NT2/D1 (cell line): ENCODE data around the gene UGT2B28.
"Not testable (repeated sequence)": the region's sequence is repeated elsewhere in the genome, so short reads cannot be mapped to it uniquely, and the experiment has no call there.

ENCODE experiments used
- DNase-seq: peaks from one replicate; pipeline ENCODE4 v3.0.0-alpha.2; 2011; ENCODE audit warnings: low read depth, low spot score
- H3K27me3 ChIP-seq: 2 replicates; pipeline ENCODE4 v1.6.0; 2011; ENCODE audit warnings: mild to moderate bottlenecking; ENCODE audit not compliant: insufficient read length, insufficient read depth
- H3K36me3 ChIP-seq: 2 replicates; pipeline ENCODE4 v1.6.1; 2011; ENCODE audit warnings: mild to moderate bottlenecking, low read length, mixed read lengths; ENCODE audit not compliant: insufficient read depth, insufficient read length
- H3K4me1 ChIP-seq: 2 replicates; pipeline ENCODE4 v1.5.1; 2011; ENCODE audit not compliant: insufficient read depth, insufficient read length
- H3K4me3 ChIP-seq: 2 replicates; pipeline ENCODE4 v1.5.1; 2011; ENCODE audit warnings: low read depth; ENCODE audit not compliant: insufficient read length
- H3K9ac ChIP-seq: 2 replicates; pipeline ENCODE4 v1.6.0; 2011; ENCODE audit warnings: low read depth; ENCODE audit not compliant: insufficient read length
- H3K9me3 ChIP-seq: 2 replicates; pipeline ENCODE4 v1.5.1; 2011; ENCODE audit warnings: mild to moderate bottlenecking, low read length; ENCODE audit not compliant: insufficient read depth
- SUZ12 ChIP-seq: IDR thresholded peaks from 2 replicates; pipeline ENCODE4 v1.6.1; 2011; ENCODE audit not compliant: insufficient read length, insufficient read depth; ENCODE audit errors: extremely low read depth
- YY1 ChIP-seq: IDR thresholded peaks from 2 replicates; pipeline ENCODE4 v1.6.1; 2011; ENCODE audit not compliant: insufficient read length, insufficient read depth
- ZNF274 ChIP-seq: IDR thresholded peaks from 2 replicates; pipeline ENCODE4 v1.6.1; 2011; ENCODE audit warnings: mild to moderate bottlenecking, low read depth, low read length

Gene UGT2B28

GRCh38 chr4:69280081-69280480, at the start of gene UGT2B28:
UGT2B28 (plus strand) TSS chr4:69280475; CDS start chr4:69280501, 26 bp downstream.
- H3K9me3 ChIP-seq, H3K27me3 ChIP-seq, H3K4me3 ChIP-seq, DNase-seq, H3K4me1 ChIP-seq, H3K9ac ChIP-seq, H3K36me3 ChIP-seq: not testable (repeated sequence)

- Histone ChIP-seq H3K9ac (no peak overlapping the region), H3K9me3 (no peaks in the 10 kb centered on the region), H3K4me3 (no peak overlapping the region), H3K27me3 (no peaks in the 10 kb centered on the region), H3K4me1 (no peaks in the 10 kb centered on the region), H3K36me3 (no peaks in the 10 kb centered on the region)
- no peak for DNase-seq
- TF ChIP-seq ZNF274 = no peak
- TF ChIP-seq SUZ12 = no peak
- TF ChIP-seq YY1 = no peak
These were observed 41.2 kb upstream of the UGT2B28 start for GRCh38 chr4:69239092-69239491.

- no peak for DNase-seq
- no peaks in the 10 kb centered on the region for H3K9me3 ChIP-seq
- no peak overlapping the region for H3K9ac ChIP-seq
- TF ChIP-seq ZNF274 = no peak
- no peaks in the 10 kb centered on the region for H3K27me3 ChIP-seq
- no peaks in the 10 kb centered on the region for H3K4me1 ChIP-seq
- no peaks in the 10 kb centered on the region for H3K36me3 ChIP-seq
- H3K4me3 ChIP-seq = no peak overlapping the region
These were observed 40.6 kb upstream of the UGT2B28 start for GRCh38 chr4:69239557-69240168.

- not testable (repeated sequence) for H3K36me3 ChIP-seq, H3K9ac ChIP-seq, H3K9me3 ChIP-seq, H3K4me1 ChIP-seq, DNase-seq, H3K27me3 ChIP-seq, H3K4me3 ChIP-seq
These were observed 39.5 kb upstream of the UGT2B28 start for GRCh38 chr4:69240787-69241186.

GRCh38 chr4:69241746-69242145, 38.5 kb upstream of the UGT2B28 start:
- H3K4me3 ChIP-seq, H3K9ac ChIP-seq, H3K27me3 ChIP-seq, DNase-seq, H3K36me3 ChIP-seq, H3K9me3 ChIP-seq, H3K4me1 ChIP-seq: not testable (repeated sequence)

GRCh38 chr4:69242562-69243240, 37.6 kb upstream of the UGT2B28 start:
- not testable (repeated sequence) for H3K36me3 ChIP-seq, H3K9me3 ChIP-seq, H3K4me3 ChIP-seq, DNase-seq, H3K9ac ChIP-seq, H3K4me1 ChIP-seq, H3K27me3 ChIP-seq

GRCh38 chr4:69250884-69251283, 29.4 kb upstream of the UGT2B28 start:
- H3K27me3 ChIP-seq, H3K9ac ChIP-seq, H3K9me3 ChIP-seq, H3K4me1 ChIP-seq, DNase-seq, H3K4me3 ChIP-seq, H3K36me3 ChIP-seq: not testable (repeated sequence)

GRCh38 chr4:69253147-69253772, 27.0 kb upstream of the UGT2B28 start:
- not testable (repeated sequence) for H3K4me1 ChIP-seq, H3K9ac ChIP-seq, H3K4me3 ChIP-seq, H3K36me3 ChIP-seq, DNase-seq, H3K27me3 ChIP-seq, H3K9me3 ChIP-seq

- DNase-seq, H3K9me3 ChIP-seq, H3K27me3 ChIP-seq, H3K4me1 ChIP-seq, H3K9ac ChIP-seq, H3K36me3 ChIP-seq, H3K4me3 ChIP-seq: not testable (repeated sequence)
These were observed 11.7 kb upstream of the UGT2B28 start for GRCh38 chr4:69268612-69269011.

GRCh38 chr4:69296356-69296755, 16.1 kb downstream of the UGT2B28 start:
- H3K36me3 ChIP-seq, DNase-seq, H3K9me3 ChIP-seq, H3K9ac ChIP-seq, H3K4me1 ChIP-seq, H3K27me3 ChIP-seq, H3K4me3 ChIP-seq: not testable (repeated sequence)

- not testable (repeated sequence) for H3K27me3 ChIP-seq, DNase-seq, H3K9ac ChIP-seq, H3K36me3 ChIP-seq, H3K4me1 ChIP-seq, H3K4me3 ChIP-seq, H3K9me3 ChIP-seq
These were observed 28.3 kb downstream of the UGT2B28 start for GRCh38 chr4:69308426-69309033.
